Caco-2 (cell line): Measurements from ENCODE around the gene LRRC23. TPM values are rescaled to one million over a fixed set of nuclear protein-coding genes. Genes with fewer than 3 reads are reported as not detected.

Source experiments
- BruUV-seq: library from RNA; stranded (reverse); fragments of 400-500 nt; replicated peaks from 2 replicates; lab custom pipeline; 2021; lab: Mats Ljungman, UMichigan
- CTCF ChIA-PET: fragments of 300-600 bp; sonication (Branson Sonifier 250); formaldehyde crosslinking; loops from one replicate; lab custom pipeline; 2022; ENCODE audit warnings: antibody characterized with exemption; lab: Charles Lee
- POLR2A ChIA-PET: fragments of 300-600 bp; sonication (Branson Sonifier 250); formaldehyde crosslinking; loops from one replicate; lab custom pipeline; 2022; ENCODE audit warnings: antibody characterized with exemption; lab: Charles Lee
- DNase-seq, 2 experiments: peaks; one replicate each; pipeline versions ENCODE4 v3.0.0 to v3.0.0-alpha.2; 2020 to 2022
- H3K27me3 ChIP-seq: replicated peaks from 2 replicates; pipeline ENCODE4 v1.6.0; 2011; ENCODE audit warnings: low read length; ENCODE audit not compliant: control insufficient read depth, insufficient read depth
- H3K36me3 ChIP-seq: 2 replicates; pipeline ENCODE4 v1.5.1; 2011; ENCODE audit warnings: low read length; ENCODE audit not compliant: control insufficient read depth, insufficient read depth
- H3K4me1 ChIP-seq: fragments of 250-450 bp; sonication (Bioruptor Pico); 2 replicates; pipeline ENCODE4 v1.5.1; 2020; ENCODE audit warnings: mild to moderate bottlenecking
- H3K4me3 ChIP-seq: 2 replicates; pipeline ENCODE4 v1.5.1; 2011; ENCODE audit warnings: low read depth, mild to moderate bottlenecking, control low read depth, low read length
- H3K9me3 ChIP-seq: fragments of 250-450 bp; sonication (Bioruptor Pico); 2 replicates; pipeline ENCODE4 v1.5.1; 2020; ENCODE audit warnings: mild to moderate bottlenecking, moderate library complexity
- H3K27ac Mint-ChIP-seq: one replicate; pipeline ENCODE4 v1.8.0; 2022; ENCODE audit warnings: mixed read lengths; ENCODE audit not compliant: unreplicated experiment
- H3K27me3 Mint-ChIP-seq: one replicate; pipeline ENCODE4 v1.8.0; 2022; ENCODE audit warnings: mixed read lengths; ENCODE audit not compliant: insufficient read depth, unreplicated experiment
- H3K36me3 Mint-ChIP-seq: one replicate; pipeline ENCODE4 v1.8.0; 2022; ENCODE audit warnings: mild to moderate bottlenecking, mixed read lengths; ENCODE audit not compliant: insufficient read depth, unreplicated experiment
- H3K4me1 Mint-ChIP-seq: one replicate; pipeline ENCODE4 v1.8.0; 2022; ENCODE audit warnings: low read depth, mixed read lengths; ENCODE audit not compliant: unreplicated experiment
- H3K4me3 Mint-ChIP-seq: one replicate; pipeline ENCODE4 v1.8.0; 2022; ENCODE audit warnings: mild to moderate bottlenecking, moderate library complexity, mixed read lengths; ENCODE audit not compliant: unreplicated experiment
- H3K9me3 Mint-ChIP-seq: one replicate; pipeline ENCODE4 v1.8.0; 2022; ENCODE audit warnings: mixed read lengths; ENCODE audit not compliant: unreplicated experiment
- intact Hi-C: fragments of 100-400 bp; cut with micrococcal nuclease; formaldehyde crosslinking; loops from one replicate; pipeline ENCODE4 v1.10.0; 2022; ENCODE audit not compliant: unreplicated experiment
- total RNA-seq: library from RNA; stranded (reverse); gene quantifications from 2 replicates; pipeline ENCODE4 v1.2.3, GENCODE V29; 2022
- TF ChIP-seq, protein P1 (sequence below), 2 experiments: fragments of 200-600 bp in 1 of 2; IDR thresholded peaks; 1 replicate in 1 of 2; 2 replicates in 1 of 2; pipeline versions ENCODE4 v1.5.1 to v1.8.0; 2011 to 2022; ENCODE audit warnings: antibody characterized with exemption in 1 of 2, control low read depth in 1 of 2, inconsistent platforms in 1 of 2, low read depth in 1 of 2, low read length in 1 of 2, mild to moderate bottlenecking in 1 of 2, moderate library complexity in 1 of 2; ENCODE audit not compliant: insufficient read depth in 1 of 2, severe bottlenecking in 1 of 2, unreplicated experiment in 1 of 2

Gene LRRC23
- total RNA-seq, 1 experiment from 2014 or later = 8.6 TPM

DNA sequence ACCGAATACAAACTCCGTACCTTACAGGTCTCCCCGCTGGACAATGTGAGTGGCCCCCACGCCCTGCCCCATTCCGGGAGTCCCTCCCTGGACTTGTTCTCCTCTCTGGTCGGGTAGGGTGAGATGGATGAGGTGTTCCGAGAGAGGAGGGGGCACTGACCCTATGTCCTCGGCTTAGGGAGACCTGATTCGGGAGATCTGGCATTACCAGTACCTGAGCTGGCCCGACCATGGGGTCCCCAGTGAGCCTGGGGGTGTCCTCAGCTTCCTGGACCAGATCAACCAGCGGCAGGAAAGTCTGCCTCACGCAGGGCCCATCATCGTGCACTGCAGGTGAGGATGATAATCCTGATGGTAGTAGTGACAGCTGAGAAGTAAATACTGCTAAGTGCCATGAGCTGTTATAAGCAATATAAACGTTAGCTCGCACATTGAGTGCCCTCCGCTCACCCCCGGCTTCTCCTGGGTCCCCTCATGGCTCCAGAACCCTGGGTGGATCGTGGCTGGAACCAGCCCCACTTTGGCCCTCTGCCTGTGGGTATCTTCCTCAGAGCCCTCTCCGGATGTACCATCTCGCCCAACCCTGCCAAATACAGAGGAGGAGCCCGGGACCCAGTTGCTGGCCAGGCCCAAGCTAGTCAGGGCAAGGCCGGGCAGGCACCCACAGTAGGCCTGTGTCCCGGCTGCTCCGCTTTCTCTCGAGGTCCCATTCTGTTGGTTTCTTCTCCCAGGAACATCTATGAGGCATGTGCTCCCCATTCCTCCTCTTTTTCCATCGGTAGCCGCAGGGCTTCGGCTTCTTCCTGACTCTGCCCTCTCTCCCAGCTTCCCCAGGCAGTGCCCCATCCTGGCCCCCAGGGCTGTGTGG is 53.4 kb downstream of the LRRC23 start:
- H3K4me1 Mint-ChIP-seq = peaks cover 21% of the 10 kb centered on the region
- no TSS peak for BruUV-seq
- no peaks in the 10 kb centered on the region for H3K9me3 Mint-ChIP-seq
- ChIA-PET POLR2A (interaction anchor here (9.3 kb wide), 1 partner anchor 13 kb away, joined by 237 read pairs; the partner anchor contains the start of genes C12orf57 and RNU7-1), CTCF (interaction anchor here (0.5 to 1.0 kb wide), 3 partner anchors 12 to 88 kb away, joined by 3 read pairs; no protein-coding TSS in a partner anchor)
- Histone ChIP-seq H3K4me3 (no peak overlapping the region), H3K4me1 (peaks cover 21% of the 10 kb centered on the region), H3K27me3 (no peaks in the 10 kb centered on the region), H3K36me3 (no peaks in the 10 kb centered on the region), H3K9me3 (no peaks in the 10 kb centered on the region)
- TF ChIP-seq, protein P1, sequence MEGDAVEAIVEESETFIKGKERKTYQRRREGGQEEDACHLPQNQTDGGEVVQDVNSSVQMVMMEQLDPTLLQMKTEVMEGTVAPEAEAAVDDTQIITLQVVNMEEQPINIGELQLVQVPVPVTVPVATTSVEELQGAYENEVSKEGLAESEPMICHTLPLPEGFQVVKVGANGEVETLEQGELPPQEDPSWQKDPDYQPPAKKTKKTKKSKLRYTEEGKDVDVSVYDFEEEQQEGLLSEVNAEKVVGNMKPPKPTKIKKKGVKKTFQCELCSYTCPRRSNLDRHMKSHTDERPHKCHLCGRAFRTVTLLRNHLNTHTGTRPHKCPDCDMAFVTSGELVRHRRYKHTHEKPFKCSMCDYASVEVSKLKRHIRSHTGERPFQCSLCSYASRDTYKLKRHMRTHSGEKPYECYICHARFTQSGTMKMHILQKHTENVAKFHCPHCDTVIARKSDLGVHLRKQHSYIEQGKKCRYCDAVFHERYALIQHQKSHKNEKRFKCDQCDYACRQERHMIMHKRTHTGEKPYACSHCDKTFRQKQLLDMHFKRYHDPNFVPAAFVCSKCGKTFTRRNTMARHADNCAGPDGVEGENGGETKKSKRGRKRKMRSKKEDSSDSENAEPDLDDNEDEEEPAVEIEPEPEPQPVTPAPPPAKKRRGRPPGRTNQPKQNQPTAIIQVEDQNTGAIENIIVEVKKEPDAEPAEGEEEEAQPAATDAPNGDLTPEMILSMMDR (IDR thresholded peaks at IDR 0.05; ENCODE audit: insufficient read depth in 1 of 2, low read depth in 1 of 2, low read length in 1 of 2, severe bottlenecking in 1 of 2, unreplicated experiment in 1 of 2) = no peak
- no peak for DNase-seq
- no peaks in the 10 kb centered on the region for H3K27me3 Mint-ChIP-seq
- peaks cover 15% of the 10 kb centered on the region for H3K36me3 Mint-ChIP-seq
- no peak overlapping the region for H3K4me3 Mint-ChIP-seq
- intact Hi-C loops = no loop called here
- H3K27ac Mint-ChIP-seq = no peak overlapping the region

DNA sequence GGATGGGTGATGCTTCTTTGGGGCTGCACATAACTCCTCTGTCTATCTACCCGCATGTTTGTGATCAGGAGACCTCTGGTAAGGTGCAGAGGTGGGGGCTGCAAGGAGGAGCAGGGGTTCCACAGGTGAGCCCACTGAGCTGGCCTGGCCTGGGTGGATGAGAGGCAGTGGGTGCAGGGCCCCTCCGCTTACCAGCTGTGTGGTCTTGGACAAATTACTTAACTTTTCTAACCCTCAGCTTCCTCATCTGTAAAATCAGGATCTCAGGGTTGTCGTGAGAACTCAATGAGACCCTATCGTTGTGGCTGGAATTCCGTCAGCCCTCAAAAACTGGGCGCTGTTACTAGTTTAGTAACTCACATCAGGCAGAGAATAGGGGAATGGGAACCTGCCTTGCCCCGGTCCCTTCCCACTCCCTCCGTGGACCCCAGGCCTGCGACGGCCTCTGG is 54.0 kb downstream of the LRRC23 start:
- Mint-ChIP-seq H3K4me3 (no peak overlapping the region), H3K4me1 (peaks cover 21% of the 10 kb centered on the region), H3K27me3 (no peaks in the 10 kb centered on the region), H3K27ac (no peak overlapping the region), H3K9me3 (no peaks in the 10 kb centered on the region), H3K36me3 (peaks cover 22% of the 10 kb centered on the region)
- Histone ChIP-seq H3K4me3 (no peak overlapping the region), H3K27me3 (no peaks in the 10 kb centered on the region), H3K36me3 (no peaks in the 10 kb centered on the region), H3K9me3 (no peaks in the 10 kb centered on the region), H3K4me1 (peaks cover 21% of the 10 kb centered on the region)
- CTCF ChIA-PET = interaction anchor here (0.9 to 8.6 kb wide), 2 partner anchors 13 to 89 kb away, joined by 3 to 241 read pairs; partner anchors contain the start of genes C12orf57 and RNU7-1
- no peak for DNase-seq
- no TSS peak for BruUV-seq
- TF ChIP-seq, protein P1 (IDR thresholded peaks at IDR 0.05; ENCODE audit: insufficient read depth in 1 of 2, low read depth in 1 of 2, low read length in 1 of 2, severe bottlenecking in 1 of 2, unreplicated experiment in 1 of 2) = no peak
- POLR2A ChIA-PET = interaction anchor here (9.3 kb wide), 1 partner anchor 13 kb away, joined by 237 read pairs; the partner anchor contains the start of genes C12orf57 and RNU7-1
- intact Hi-C loops = no loop called here

DNA sequence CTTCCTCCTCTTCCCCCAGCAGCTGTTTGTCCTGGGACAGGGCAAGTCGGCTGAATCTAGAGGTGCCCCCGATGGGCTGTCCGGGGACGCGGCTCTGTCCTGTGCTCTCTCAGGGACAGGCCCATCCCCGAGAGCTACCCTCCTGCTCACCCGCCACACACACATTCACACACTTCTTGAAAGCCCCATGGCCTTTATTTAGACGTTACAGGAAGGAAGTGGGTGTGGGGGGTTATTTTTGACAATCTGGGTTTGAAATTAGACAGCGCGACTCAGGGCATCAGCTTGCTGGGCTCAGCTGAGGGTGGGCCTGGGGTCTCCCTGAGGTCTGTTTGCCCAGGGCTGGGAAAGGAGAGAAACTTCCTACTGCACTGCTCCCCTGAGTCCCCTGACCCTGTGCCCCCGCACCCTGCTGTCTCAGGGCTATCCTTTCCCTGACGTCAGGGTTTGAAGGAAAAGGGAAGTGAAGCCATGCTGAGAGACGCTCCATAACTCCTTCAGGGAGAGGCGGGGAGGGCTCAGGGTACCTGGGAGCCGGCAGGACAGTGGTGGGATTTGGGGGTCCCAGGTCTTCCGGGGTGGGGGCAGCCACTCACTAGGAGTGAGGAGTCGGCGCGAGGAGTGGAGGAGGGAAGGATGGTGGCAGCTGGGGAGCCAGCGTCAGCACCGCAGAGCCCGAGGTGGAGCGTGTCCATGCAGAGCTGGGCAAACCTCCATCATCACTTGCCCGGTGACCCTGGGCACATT is 54.6 kb downstream of the LRRC23 start:
- Histone ChIP-seq H3K4me3 (no peak overlapping the region), H3K9me3 (no peaks in the 10 kb centered on the region), H3K4me1 (peaks cover 21% of the 10 kb centered on the region), H3K36me3 (no peaks in the 10 kb centered on the region), H3K27me3 (no peaks in the 10 kb centered on the region)
- DNase-seq = no peak
- no peaks in the 10 kb centered on the region for H3K9me3 Mint-ChIP-seq
- ChIA-PET CTCF (interaction anchor here (1.2 to 8.6 kb wide), 2 partner anchors 10 to 14 kb away, joined by 3 to 241 read pairs; partner anchors contain the start of genes C12orf57 and RNU7-1), POLR2A (interaction anchor here (9.3 kb wide), 1 partner anchor 14 kb away, joined by 237 read pairs; the partner anchor contains the start of genes C12orf57 and RNU7-1)
- H3K4me1 Mint-ChIP-seq = peaks cover 21% of the 10 kb centered on the region
- no TSS peak for BruUV-seq
- no peak overlapping the region for H3K27ac Mint-ChIP-seq
- TF ChIP-seq, protein P1 (IDR thresholded peaks at IDR 0.05; ENCODE audit: insufficient read depth in 1 of 2, low read depth in 1 of 2, low read length in 1 of 2, severe bottlenecking in 1 of 2, unreplicated experiment in 1 of 2) = no peak
- peaks cover 28% of the 10 kb centered on the region for H3K36me3 Mint-ChIP-seq
- H3K27me3 Mint-ChIP-seq = no peaks in the 10 kb centered on the region
- intact Hi-C loops = no loop called here
- no peak overlapping the region for H3K4me3 Mint-ChIP-seq
